Neural crest cell (in vitro differentiated cells): Measurements from ENCODE around the gene CGNL1. TPM values are rescaled to one million over a fixed set of nuclear protein-coding genes. Genes with fewer than 3 reads are reported as not detected.

Experiments
- DNase-seq: peaks from one replicate; pipeline ENCODE4 v3.0.0; 2021; ENCODE audit warnings: low read depth, mixed read lengths, low spot score
- H3K27ac Mint-ChIP-seq: one replicate; pipeline ENCODE4 v1.8.0; 2021; ENCODE audit warnings: mild to moderate bottlenecking, mixed read lengths; ENCODE audit not compliant: unreplicated experiment
- H3K27me3 Mint-ChIP-seq: 2 replicates; pipeline ENCODE4 v1.8.0; 2021; ENCODE audit warnings: low read depth, mild to moderate bottlenecking, mixed read lengths
- H3K36me3 Mint-ChIP-seq: 2 replicates; pipeline ENCODE4 v1.8.0; 2021; ENCODE audit warnings: low read depth, mild to moderate bottlenecking, mixed read lengths
- H3K4me1 Mint-ChIP-seq: 2 replicates; pipeline ENCODE4 v1.8.0; 2021; ENCODE audit warnings: mixed read lengths
- H3K4me3 Mint-ChIP-seq: one replicate; pipeline ENCODE4 v1.8.0; 2021; ENCODE audit warnings: mild to moderate bottlenecking, mixed read lengths
- H3K9me3 Mint-ChIP-seq: 2 replicates; pipeline ENCODE4 v1.8.0; 2021; ENCODE audit warnings: mixed read lengths
- CTCF ChIP-seq: fragments of 200-600 bp; sonication (generic); conservative IDR thresholded peaks from 2 replicates; pipeline ENCODE4 v1.5.0; 2021; ENCODE audit warnings: antibody characterized with exemption, mild to moderate bottlenecking
- total RNA-seq: library from RNA; stranded (reverse); gene quantifications from 2 replicates; pipeline ENCODE4 v1.2.1, GENCODE V29; 2021

The CGNL1 gene
- total RNA-seq, 1 donor from 2014 or later, result 1.2 TPM

- DNase-seq, result no peak
- no peaks in the 10 kb centered on the region for H3K27me3 Mint-ChIP-seq
- H3K9me3 Mint-ChIP-seq, result no peaks in the 10 kb centered on the region
- no peak for TF ChIP-seq CTCF
- no peak overlapping the region for H3K4me3 Mint-ChIP-seq
- H3K27ac Mint-ChIP-seq, result peak overlapping the region; percentile 15
- H3K4me1 Mint-ChIP-seq, result peaks cover 36% of the 10 kb centered on the region
- no peaks in the 10 kb centered on the region for H3K36me3 Mint-ChIP-seq
Measured at GRCh38 chr15:57528940-57529565, 152.7 kb downstream of the CGNL1 start.

- no peaks in the 10 kb centered on the region for H3K36me3 Mint-ChIP-seq
- peaks cover 39% of the 10 kb centered on the region for H3K4me1 Mint-ChIP-seq
- no peak overlapping the region for H3K27ac Mint-ChIP-seq
- no peaks in the 10 kb centered on the region for H3K9me3 Mint-ChIP-seq
- no peak overlapping the region for H3K4me3 Mint-ChIP-seq
- H3K27me3 Mint-ChIP-seq, result no peaks in the 10 kb centered on the region
- no peak for TF ChIP-seq CTCF
- no peak for DNase-seq
Measured at GRCh38 chr15:57529748-57530147, 153.4 kb downstream of the CGNL1 start.

DNA sequence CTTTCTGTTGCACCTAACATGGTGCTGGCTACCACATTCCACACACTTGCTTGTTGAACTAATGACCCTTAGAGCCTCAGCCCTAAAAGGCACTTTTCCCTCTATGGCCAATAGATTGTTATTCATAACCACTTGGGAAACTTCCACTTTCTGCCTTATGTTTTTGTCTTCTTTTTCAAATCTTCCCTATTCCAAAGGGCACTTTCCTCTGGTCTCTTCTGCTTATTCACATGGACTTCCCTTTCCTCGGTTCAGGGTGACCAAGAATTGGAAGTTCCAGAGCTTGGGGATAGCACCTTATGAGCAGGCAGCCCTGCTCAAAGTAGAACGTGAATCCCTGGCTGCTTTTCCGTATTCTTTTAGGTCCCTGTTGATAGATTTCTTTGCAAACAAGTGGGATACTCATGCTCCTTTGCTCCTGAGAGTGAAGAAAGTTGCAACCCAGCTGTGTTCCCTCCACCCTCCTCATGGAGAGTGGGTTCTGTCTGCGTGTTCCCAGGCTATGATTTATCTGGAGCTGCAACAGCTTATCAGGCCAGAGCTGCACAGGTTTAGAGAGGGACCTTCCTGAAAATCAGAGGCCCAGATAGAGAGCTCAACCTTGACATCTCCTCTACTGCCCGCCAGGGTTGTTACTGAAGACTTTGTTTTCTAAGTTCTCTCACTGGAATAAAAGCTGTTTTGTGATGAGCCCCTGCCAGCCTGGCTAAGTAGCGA is 156.6 kb downstream of the CGNL1 start:
- Mint-ChIP-seq H3K4me3 (no peak overlapping the region), H3K27me3 (no peaks in the 10 kb centered on the region), H3K4me1 (peaks cover 32% of the 10 kb centered on the region), H3K9me3 (peaks cover 6% of the 10 kb centered on the region), H3K27ac (no peak overlapping the region), H3K36me3 (peaks cover 3% of the 10 kb centered on the region)
- no peak for DNase-seq
- TF ChIP-seq CTCF, result no peak

DNA sequence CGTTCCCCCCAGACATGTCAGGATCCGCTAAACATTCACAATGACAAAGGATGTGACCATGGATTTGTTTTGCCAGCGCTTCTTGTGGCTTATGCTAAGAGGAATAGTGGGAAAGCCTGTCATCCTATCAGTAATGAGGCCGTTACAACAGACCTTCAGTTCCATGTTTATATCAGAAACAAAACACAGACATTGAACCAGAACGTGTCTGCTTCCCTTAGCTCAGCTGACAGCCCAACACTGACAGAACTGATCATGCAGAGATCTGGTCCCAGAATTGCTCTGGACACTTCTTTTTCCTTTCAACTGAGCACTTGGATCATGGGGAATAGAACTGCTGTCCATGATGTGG is 157.1 kb downstream of the CGNL1 start:
- peaks cover 6% of the 10 kb centered on the region for H3K9me3 Mint-ChIP-seq
- H3K27ac Mint-ChIP-seq, result no peak overlapping the region
- peaks cover 3% of the 10 kb centered on the region for H3K36me3 Mint-ChIP-seq
- TF ChIP-seq CTCF, result no peak
- H3K4me3 Mint-ChIP-seq, result no peak overlapping the region
- no peak for DNase-seq
- H3K4me1 Mint-ChIP-seq, result peaks cover 32% of the 10 kb centered on the region
- H3K27me3 Mint-ChIP-seq, result no peaks in the 10 kb centered on the region

- TF ChIP-seq CTCF, result no peak
- Mint-ChIP-seq H3K4me1 (peaks cover 37% of the 10 kb centered on the region), H3K36me3 (peaks cover 3% of the 10 kb centered on the region), H3K4me3 (no peak overlapping the region), H3K9me3 (peaks cover 6% of the 10 kb centered on the region), H3K27ac (no peak overlapping the region), H3K27me3 (no peaks in the 10 kb centered on the region)
- no peak for DNase-seq
Measured at GRCh38 chr15:57534281-57534680, 158.0 kb downstream of the CGNL1 start.
